Measurements from ENCODE around the gene MYH7B.

- TF ChIP-seq PKNOX1 (IDR thresholded peaks at IDR 0.05) (no peak), ZNF384 (IDR thresholded peaks at IDR 0.05) (no peak), ARNT (IDR thresholded peaks at IDR 0.05) (no peak), SP1 (IDR thresholded peaks at IDR 0.05) (no peak), TARDBP (IDR thresholded peaks at IDR 0.05) (no peak), L3MBTL2 (conservative IDR thresholded peaks at IDR 0.05) (no peak), BHLHE40 (IDR thresholded peaks at IDR 0.05; ENCODE audit: borderline replicate concordance) (no peak), FOXK2 (IDR thresholded peaks at IDR 0.05) (no peak), FOXA1 (IDR thresholded peaks at IDR 0.05) (no peak), FOXM1 (IDR thresholded peaks at IDR 0.05; ENCODE audit: borderline replicate concordance) (no peak), SUZ12 (IDR thresholded peaks at IDR 0.05) (no peak), LEF1 (IDR thresholded peaks at IDR 0.05; ENCODE audit: borderline replicate concordance) (no peak), HDGF (IDR thresholded peaks at IDR 0.05; ENCODE audit: borderline replicate concordance) (no peak), NFRKB (IDR thresholded peaks at IDR 0.05) (no peak)
Observed at GRCh38 chr20:34988191-34988540, 32.5 kb downstream of the MYH7B start.
